ENCODE results near the gene PRKCSH.

GRCh38 chr19:11482384-11483050 lies 47.1 kb downstream of the PRKCSH start:
- TF ChIP-seq MEF2B (IDR thresholded peaks at IDR 0.05; ENCODE audit: partially characterized antibody, poor library complexity, severe bottlenecking) (peak; percentile 78), CREB1 (IDR thresholded peaks at IDR 0.05; ENCODE audit: low read depth) (no peak; the same call in 1 of the 2 replicates), RFX5 (IDR thresholded peaks at IDR 0.05; ENCODE audit: low read depth, low read length) (no peak), EP300 (IDR thresholded peaks at IDR 0.05; ENCODE audit: borderline replicate concordance in 1 of 2, control insufficient read depth in 1 of 2, low read depth in 2 of 2, low read length in 2 of 2) (peak; percentile 7 to 35; a peak in 1 of 4 replicates), POLR2A (IDR thresholded peaks at IDR 0.05; ENCODE audit: low read depth, low read length) (no peak; the same call in 1 of the 2 replicates), RAD21 (IDR thresholded peaks at IDR 0.05; ENCODE audit: insufficient read depth, low read depth, low read length) (peak; percentile 69), FOXM1 (IDR thresholded peaks at IDR 0.05; ENCODE audit: low read depth, low read length) (no peak), HDAC6 (IDR thresholded peaks at IDR 0.05; ENCODE audit: unreplicated experiment) (no peak), SMC3 (IDR thresholded peaks at IDR 0.05; ENCODE audit: borderline replicate concordance, low read length) (peak; percentile 81)
- TF ChIP-seq, protein P1, sequence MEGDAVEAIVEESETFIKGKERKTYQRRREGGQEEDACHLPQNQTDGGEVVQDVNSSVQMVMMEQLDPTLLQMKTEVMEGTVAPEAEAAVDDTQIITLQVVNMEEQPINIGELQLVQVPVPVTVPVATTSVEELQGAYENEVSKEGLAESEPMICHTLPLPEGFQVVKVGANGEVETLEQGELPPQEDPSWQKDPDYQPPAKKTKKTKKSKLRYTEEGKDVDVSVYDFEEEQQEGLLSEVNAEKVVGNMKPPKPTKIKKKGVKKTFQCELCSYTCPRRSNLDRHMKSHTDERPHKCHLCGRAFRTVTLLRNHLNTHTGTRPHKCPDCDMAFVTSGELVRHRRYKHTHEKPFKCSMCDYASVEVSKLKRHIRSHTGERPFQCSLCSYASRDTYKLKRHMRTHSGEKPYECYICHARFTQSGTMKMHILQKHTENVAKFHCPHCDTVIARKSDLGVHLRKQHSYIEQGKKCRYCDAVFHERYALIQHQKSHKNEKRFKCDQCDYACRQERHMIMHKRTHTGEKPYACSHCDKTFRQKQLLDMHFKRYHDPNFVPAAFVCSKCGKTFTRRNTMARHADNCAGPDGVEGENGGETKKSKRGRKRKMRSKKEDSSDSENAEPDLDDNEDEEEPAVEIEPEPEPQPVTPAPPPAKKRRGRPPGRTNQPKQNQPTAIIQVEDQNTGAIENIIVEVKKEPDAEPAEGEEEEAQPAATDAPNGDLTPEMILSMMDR (IDR thresholded peaks at IDR 0.05 in 2 of 3, conservative IDR thresholded peaks at IDR 0.05 in 1 of 3; ENCODE audit: control insufficient read depth in 2 of 3, extremely low read depth in 1 of 3, insufficient read depth in 1 of 3, low read depth in 3 of 3, low read length in 3 of 3) = peak; percentile 83 to 99 (median 93); a peak in 5 of 6 replicates
- TF ChIP-seq, protein P2, sequence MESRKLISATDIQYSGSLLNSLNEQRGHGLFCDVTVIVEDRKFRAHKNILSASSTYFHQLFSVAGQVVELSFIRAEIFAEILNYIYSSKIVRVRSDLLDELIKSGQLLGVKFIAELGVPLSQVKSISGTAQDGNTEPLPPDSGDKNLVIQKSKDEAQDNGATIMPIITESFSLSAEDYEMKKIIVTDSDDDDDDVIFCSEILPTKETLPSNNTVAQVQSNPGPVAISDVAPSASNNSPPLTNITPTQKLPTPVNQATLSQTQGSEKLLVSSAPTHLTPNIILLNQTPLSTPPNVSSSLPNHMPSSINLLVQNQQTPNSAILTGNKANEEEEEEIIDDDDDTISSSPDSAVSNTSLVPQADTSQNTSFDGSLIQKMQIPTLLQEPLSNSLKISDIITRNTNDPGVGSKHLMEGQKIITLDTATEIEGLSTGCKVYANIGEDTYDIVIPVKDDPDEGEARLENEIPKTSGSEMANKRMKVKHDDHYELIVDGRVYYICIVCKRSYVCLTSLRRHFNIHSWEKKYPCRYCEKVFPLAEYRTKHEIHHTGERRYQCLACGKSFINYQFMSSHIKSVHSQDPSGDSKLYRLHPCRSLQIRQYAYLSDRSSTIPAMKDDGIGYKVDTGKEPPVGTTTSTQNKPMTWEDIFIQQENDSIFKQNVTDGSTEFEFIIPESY (IDR thresholded peaks at IDR 0.05) = no peak

Data from GM12878 (cell line).